Measurements from ENCODE around the gene UBAP2.

UBAP2 gene

DNA sequence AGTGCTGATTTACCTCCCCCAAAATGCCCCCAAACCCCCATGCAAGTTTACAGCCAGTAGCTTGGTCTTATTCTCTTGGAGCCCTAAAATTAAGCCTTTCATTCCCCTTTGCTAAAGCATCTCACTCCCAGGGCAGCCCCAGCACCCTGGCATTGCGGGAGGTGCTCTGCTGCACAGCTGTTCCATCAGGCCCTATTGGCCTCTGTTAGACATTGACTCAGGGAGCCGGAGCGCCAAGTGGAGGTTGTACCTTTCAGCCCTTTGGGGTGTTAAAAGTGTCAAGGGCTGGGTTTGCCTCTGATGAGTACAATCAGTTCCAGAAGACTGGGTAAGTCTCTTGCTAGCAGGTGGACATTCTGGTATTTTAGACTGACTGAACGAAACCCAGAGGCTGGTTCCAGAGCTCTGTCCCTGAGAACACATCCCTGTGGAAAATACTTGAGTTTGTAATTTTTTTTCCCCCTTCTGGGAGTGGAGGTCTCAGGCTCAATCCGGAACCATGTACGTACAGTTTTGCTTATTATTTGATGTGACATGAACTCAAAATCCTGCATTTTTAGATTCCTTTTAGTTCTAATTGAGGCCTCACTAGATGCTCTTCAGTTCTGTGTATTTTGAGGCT, 129.3 kb downstream of the UBAP2 start:
- DNase-seq: no peak

DNA sequence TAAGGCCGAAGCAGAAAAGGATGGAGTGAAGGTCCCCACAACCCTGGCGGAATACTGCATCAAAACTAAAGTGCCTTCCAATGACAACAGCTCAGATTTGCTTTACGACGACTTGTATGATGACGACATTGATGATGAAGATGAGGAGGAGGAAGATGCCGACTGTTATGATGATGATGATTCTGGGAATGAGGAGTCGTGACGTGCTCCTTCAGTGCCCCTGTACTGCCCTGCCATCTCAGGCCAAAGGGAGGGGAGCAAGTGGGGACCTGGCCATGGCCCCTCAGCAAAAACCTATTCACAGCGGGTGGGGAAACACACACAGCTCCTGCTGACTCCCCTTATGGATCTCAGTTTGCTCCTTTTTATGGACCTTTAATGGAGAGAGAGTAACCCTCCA, 131.7 kb downstream of the UBAP2 start:
- DNase-seq: no peak

DNA sequence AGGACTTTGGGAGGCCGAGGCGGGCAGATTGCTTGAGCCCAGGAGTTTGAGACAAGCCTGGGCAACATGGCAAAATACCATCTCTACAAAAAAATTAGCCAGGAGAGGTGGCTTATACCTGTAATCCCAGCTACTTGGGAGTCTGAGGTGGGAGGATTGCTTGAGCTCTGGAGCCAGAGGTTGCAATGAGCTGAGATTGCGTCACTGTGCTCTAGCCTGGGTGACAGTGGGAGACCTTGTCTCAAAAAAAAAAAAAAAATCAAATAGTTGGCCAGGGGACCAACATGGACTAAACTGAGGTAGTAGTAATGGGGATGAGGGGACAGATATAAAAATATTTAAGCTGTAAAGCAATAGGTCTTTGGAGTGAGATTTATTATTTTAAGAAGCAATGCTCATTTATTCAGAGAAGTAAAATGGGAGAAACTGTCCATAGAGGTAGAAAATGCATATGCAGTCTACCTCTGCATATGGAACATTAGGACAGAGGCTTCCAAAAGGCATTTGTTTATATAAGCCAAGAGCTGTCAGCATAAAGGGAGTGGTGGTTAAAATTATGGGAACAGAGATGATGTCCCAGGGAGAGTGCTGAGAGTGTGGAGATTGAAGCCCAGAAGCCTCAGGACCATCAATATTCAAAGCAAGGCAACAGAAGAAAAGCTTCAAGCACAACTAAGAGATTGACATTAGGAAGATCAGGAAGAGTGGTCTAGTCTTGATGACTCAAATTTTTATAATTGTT, 133.6 kb downstream of the UBAP2 start:
- no peak for DNase-seq

DNA sequence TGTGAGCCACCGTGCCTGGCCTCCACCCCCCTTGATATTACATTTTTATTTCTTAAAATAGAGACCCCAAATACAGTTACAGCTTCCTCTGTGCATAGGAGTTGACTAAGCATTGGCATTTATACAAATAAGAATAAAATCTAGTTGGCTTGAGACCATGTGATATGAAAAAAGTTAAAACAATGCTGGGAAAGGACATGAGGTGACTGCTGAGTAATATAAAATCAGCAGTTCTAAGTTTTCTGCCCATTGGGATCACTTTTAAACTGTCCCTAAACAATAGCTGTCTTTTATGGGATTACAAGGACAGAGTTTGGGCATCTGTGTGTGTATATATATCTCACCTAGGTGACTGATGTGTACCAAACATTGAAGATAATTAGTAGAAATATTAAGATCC, 135.1 kb downstream of the UBAP2 start:
- no peak for DNase-seq

DNA sequence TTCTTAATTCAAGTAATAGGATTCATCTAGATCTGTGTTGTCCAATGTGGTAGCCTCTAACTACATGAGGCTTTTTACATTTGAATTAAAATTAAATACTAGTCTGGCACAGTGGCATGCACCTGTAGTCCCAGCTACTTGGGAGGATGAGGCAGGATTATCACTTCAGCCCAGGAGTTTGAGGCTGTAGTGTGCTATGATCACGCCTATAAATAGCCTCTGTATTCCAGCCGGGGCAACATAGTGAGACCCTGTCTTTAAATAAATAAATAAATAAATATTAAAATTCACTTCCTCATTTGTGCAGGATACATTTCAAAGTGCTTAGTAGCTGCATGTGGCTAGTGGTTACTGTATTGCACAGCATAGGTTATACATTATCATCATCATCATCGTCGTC, 139.9 kb downstream of the UBAP2 start:
- DNase-seq: no peak

DNA sequence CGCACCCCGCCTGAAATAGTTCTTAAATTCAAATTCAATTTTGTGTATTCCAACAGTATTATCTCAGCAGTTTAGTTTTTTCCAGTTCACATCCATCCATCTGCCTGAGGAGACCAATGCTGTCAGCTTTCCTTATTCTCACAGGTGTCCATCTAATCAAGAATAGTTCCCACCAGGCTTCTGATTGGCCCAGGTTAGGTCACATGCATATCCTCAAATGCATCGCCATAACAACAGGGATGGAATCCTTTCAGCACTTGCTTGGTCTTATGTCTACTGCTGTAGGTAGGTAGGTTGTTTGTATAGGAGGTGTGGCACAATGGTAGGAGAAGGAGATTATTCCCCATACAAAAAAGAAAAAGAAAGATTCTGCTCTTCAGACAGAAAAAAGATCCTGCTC, 140.6 kb downstream of the UBAP2 start:
- no peak for DNase-seq

DNA sequence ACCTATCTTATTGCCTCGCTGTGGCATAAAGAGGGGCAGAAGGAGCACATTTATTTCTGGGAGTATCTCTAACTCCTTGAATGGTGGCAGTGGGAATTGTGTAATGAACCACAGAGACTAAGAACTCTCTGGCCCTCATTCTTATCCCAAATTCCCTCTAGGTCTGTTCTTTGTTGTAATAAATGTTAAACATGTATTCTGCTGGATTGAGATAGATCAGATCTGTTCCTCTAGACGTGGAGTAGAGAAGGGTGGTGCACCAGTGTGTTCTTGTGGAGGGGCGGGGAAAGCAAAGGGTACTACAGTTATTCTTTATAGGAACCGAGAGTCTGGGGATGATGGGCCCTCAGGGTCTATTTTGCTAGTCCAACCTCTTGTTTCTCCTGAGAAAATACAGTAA, 141.3 kb downstream of the UBAP2 start:
- no peak for DNase-seq

DNA sequence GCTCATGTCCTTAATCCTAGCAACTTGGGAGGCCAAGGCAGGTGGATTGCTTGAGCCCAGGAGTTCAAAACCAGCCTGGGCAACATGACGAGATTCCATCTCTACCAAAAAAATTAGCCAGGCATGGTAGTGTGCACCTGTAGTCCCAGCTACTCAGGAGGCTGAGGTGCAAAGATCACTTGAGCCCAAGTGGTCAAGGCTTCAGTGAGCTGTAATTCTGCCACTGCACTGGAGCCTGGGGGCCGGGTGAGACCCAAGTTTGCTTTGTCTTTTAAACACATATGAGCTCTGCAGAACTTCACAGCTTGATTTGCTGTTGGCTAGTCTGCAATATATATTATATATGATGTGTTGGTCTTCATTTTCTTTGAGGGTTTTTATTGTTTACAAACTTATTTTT, 141.9 kb downstream of the UBAP2 start:
- no peak for DNase-seq

DNA sequence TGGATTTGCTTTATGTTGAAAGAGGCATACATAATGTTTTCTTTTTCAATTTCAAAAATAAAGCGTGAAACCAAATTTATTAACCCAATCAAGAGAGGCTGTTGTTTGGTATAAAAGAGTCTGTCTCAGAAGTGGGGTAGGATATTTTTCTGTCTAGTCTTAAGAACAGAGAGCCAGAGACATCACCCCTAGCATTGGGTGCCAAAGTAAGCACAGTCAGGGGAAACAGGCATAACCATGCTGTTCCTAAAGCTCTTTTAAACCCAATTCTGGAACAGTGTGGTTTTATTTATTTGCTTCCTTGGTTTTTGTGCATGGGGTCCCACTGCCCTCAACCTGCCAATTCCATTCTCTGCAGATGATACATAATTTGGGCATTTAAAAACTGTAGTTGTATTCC, 143.6 kb downstream of the UBAP2 start:
- no peak for DNase-seq

DNA sequence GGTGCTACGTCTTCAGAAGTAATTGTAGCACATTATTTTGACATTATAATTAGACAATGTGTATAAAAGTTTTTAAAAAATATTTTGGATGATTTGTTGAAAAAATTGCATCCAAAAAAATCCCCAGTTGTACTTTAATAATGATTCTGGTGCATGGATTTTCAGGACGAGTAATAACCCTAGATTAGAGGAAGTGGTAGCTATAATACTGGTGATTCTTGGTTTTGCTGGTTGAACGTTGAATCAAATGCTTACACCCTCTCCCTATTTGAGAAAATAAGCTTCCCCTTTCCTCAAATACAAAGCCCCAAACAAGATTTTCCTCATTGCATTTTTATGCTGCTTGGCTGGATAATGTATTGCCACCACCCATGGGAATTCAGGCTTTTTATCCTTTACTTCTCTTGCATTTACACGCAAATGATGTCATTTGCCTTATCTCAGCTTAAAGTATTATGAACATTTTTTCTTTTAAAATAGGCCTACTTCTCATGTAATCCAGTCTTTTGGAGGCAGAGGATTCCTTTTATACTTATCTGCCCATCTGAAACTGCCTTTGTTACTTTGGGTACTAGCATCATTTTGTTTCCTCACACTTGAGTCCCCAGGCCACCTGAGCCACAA, 145.4 kb downstream of the UBAP2 start:
- DNase-seq: no peak

DNA sequence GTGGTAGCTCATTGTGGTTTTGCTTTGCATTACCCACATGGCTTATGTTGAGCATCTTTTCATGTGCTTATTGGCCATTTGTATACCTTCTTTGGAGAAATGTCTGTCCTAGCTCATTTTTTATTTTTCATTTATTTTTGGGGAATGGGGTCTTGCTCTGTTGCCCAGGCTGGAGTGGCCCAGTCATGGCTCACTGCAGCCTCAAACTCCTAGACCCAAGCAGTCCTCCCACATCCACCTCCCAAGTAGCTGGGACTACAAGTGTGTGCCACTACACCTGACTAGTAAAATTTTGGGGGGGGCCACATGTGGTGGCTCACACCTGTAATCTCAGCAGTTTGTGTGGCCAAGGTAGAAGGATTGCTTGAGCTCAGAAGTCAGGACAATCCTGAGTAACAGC, 154.4 kb downstream of the UBAP2 start:
- no peak for DNase-seq

DNA sequence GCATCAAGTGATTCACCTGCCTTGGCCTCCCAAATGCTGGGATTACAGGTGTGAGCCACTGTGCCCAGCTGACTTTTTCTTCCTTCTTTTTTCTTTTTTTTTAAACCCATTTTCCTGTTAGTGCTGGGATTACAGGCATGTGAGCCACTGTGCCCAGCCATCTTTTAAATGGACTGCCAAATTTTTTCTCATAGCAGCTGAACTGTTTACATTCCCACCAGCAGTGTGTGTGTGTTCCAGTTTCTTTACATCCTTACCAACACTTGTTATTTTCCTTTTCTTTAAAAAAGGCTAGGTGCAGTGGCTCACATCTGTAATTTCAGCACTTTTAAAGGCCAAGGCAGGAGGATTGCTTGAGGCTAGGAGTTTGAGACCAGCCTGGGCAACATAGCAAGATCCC, 154.8 kb downstream of the UBAP2 start:
- DNase-seq: no peak

DNA sequence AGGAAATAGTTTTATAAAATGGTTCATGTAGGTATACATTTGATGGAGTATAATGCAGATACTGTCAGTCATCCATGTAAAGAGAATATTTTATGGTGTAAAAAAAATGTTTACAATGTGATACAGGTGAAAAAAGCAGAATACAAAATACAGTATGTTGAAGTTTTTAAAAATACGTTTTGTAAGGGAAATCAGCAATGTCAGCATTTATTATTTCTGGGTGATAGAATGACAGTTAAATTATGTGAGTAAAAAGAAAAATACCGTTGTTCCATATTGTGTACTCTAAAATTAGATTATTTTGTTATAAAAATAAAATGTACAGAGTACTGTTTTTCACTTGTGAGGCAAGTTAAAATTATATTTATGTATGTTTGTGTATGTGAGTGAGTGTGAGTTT, 162.7 kb downstream of the UBAP2 start:
- DNase-seq: no peak

DNA sequence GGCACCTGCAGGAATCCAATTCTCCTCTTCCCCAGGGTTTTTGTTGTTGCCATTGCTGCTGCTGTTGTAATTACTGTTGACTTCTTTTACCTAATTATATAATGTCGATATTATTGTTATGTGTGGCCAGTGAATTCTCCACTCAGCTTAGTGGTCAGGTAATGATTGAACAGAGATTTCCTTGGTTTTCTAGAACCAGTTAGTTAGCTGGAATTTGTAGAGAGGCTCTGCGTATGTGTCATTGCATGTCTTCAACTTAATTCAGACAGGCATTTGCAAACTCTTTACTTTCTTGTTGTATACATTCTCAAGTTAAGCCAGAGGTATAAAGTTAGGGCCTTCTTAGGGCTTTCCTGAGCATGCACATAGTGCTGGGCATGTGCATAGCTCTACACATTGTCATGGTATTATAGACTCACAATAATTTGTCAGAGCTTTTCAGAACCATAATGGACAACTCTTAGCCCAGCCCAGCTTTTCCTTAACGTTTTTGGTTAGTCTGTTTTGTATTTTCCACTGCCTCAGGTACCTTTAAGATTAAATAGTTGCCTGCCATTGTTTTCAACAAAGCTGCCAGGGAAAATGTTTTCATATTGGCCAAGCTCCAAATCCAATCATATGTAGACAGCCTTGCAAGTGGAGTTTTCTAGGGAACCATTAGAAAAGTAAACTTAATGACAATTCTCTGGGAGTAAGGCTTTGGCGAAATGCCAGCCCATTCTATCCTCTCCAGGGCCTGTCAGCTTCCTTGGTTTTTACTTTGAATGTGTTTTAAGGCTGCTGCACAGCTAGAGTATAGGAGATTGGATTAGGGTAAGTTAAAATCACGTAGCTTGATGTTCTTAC, 163.6 kb downstream of the UBAP2 start:
- DNase-seq: no peak

DNA sequence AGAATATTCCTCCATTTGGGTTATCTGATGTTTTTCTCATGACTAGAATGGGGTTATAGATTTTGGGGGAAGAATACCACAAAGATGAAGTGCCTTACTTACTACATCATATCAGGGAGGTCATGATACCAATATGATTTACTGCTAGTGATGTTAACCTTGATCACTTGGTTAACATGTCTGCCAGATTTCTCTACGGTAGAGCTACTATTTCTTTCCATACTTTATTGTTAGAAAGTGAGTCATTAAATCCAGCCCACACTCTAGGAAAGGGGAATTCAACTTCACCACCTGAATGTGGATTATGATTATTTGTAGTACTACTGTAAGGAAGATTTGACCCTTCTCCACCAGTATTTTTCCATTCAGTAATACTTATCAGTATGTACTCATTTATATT, 167.1 kb downstream of the UBAP2 start:
- DNase-seq: no peak

DNA sequence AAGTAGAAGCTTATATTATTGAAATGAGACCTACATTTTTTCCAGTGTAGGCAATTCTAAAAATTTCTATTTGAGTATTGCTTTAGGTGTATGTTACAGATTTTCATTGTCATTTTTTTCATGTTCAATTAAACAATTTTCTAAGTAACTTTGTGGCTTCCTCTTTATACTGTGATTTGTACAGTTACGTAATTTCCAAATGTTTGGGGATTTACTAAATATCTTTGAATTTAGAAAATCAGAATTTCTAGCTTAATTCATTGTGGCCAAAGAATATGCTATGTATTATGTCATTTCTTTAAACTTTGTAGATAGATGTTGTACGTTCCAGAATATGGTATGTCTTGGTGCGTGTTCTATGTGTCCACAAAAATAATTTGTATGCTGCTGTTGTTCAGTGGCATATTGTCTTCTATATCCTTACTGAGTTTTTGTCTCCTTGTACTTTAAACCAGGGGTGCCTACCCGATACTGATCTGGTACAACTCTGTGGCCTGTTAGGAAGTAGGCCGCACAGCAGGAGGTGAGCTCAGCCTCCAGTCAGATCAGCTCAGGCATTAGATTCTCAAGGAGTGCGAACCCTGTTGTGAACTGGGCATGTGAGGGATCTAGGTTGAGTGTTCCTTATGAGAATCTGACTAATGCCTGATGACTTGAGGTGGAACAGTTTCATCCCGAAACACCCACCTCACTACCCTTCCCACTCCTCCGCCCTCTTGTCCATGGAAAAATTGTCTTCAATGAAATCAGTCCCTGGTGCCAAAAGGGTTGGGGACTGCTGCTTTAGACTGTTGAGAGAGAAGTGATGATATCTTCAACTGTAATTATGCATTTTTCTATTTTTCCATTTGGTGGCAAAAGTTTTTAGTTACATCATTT, 168.2 kb downstream of the UBAP2 start:
- no peak for DNase-seq

DNA sequence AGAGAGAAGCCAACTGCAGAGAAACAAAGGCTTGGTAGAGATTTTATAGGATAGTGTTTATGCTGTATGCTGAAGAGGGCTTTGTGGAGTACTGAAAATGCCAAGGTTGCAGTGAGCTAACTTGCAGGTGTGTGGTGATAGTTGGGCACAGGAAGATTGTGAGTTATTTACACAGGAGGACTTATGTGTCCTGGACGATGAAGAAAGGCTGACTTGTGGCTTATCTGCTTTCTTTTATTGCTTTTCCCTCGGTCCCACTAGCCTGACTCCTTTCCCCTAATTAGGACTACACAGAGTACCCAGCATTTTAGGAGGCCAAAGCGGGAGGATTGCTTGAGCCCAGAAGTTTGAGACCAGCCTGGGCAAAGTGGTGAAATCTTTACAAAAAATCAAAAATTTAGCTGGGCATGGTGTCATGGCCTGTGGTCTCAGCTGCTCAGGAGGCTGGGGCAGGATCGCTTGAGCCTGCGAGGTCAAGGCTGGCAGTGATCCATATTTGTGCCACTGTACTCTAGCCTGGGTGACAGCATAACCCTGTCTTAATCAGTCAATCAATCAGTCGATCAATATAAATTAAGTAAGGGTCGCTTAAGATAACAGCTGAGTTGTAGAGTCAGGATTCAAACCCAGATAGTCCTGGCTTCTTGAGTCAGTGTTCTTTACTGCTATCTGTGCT, 169.9 kb downstream of the UBAP2 start:
- DNase-seq: no peak

DNA sequence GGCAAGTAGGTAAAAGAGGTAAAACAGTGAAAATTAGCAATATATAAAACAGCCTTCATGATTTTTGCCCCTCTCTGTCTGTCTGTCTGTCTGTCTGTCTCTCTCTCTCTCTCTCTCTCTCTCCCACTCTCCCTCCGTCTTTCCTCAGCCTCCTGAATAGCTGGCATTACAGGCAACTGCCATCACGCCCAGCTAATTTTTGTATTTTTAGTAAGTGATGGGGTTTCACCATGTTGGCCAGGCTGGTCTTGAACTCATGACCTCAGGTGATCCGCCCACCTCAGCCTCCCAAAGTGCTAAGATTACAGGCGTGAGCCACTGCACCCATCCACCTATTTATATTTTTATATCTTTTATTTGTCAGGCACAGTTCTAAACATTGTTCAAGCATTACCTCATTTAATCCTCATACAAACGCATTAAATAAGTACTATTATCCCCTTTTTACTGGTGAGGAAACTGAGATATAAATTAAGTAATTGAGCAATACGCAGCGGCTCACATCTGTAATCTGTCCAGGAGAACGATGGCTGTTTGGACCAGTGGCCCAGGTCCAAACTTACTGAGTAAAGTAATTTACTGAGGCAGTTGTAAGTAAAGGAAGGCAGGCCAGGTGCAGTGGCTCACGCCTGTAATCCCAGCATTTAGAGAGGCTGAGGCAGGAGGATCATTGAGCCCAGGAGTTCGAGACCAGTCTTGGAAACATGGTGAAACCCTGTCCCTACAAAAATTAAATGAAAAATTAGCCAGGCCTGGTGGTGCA, 170.8 kb downstream of the UBAP2 start:
- DNase-seq: no peak
